ENCODE measurements around the gene PRX. TPM values are rescaled to one million over a fixed set of nuclear protein-coding genes. Genes with fewer than 3 reads are reported as not detected.

The PRX gene
- total and polyA plus RNA-seq, 5 donors, result 3.2 to 7.1 (median 4.9) TPM

- 85% methylated on average over 28 of the region's 28 CpGs for WGBS
- no peaks in the 10 kb centered on the region for H3K27me3 ChIP-seq (ENCODE audit: control insufficient read depth, insufficient read depth)
- H3K9me3 ChIP-seq (ENCODE audit: control insufficient read depth, low read length), result no peaks in the 10 kb centered on the region
- no peak overlapping the region for H3K27ac ChIP-seq (ENCODE audit: low read length)
- intact Hi-C loops (cut with DNase I), result no loop called here
- DNase-seq (peak in 1 of 3 donors; percentile 28), ATAC-seq (no peak)
- H3K4me3 ChIP-seq (ENCODE audit: low read length), result no peak overlapping the region
- H3K4me1 ChIP-seq (ENCODE audit: control insufficient read depth, insufficient read depth, low read length), result no peaks in the 10 kb centered on the region
These were observed 29.4 kb downstream of the PRX start for GRCh38 chr19:40383668-40384248.

GRCh38 chr19:40381321-40381720 is 31.9 kb downstream of the PRX start:
- intact Hi-C loops (cut with DNase I), result no loop called here
- H3K4me1 ChIP-seq (ENCODE audit: control insufficient read depth, insufficient read depth, low read length), result no peaks in the 10 kb centered on the region

GRCh38 chr19:40380199-40381037 is 32.8 kb downstream of the PRX start:
- no peaks in the 10 kb centered on the region for H3K4me1 ChIP-seq (ENCODE audit: control insufficient read depth, insufficient read depth, low read length)
- WGBS, result 85% methylated on average over 37 of the region's 37 CpGs
- no peak for ATAC-seq
- H3K9me3 ChIP-seq (ENCODE audit: control insufficient read depth, low read length), result no peaks in the 10 kb centered on the region
- intact Hi-C loops (cut with DNase I), result no loop called here
- no peak overlapping the region for H3K4me3 ChIP-seq (ENCODE audit: low read length)
- H3K27me3 ChIP-seq (ENCODE audit: control insufficient read depth, insufficient read depth), result no peaks in the 10 kb centered on the region
- no peak for DNase-seq
- H3K27ac ChIP-seq (ENCODE audit: low read length), result no peak overlapping the region

More at GRCh38 chr19:40381321-40381720, 31.9 kb downstream of the PRX start:
- no peak overlapping the region for H3K27ac ChIP-seq (ENCODE audit: low read length)
- WGBS, result 77% methylated on average over 3 of the region's 3 CpGs
- no peak overlapping the region for H3K4me3 ChIP-seq (ENCODE audit: low read length)
- H3K27me3 ChIP-seq (ENCODE audit: control insufficient read depth, insufficient read depth), result no peaks in the 10 kb centered on the region
- DNase-seq (no peak), ATAC-seq (no peak)
- H3K9me3 ChIP-seq (ENCODE audit: control insufficient read depth, low read length), result no peaks in the 10 kb centered on the region

GRCh38 chr19:40379446-40380198 is 33.6 kb downstream of the PRX start:
- DNase-seq (no peak), ATAC-seq (no peak)
- Histone ChIP-seq H3K4me1 (ENCODE audit: control insufficient read depth, insufficient read depth, low read length) (no peaks in the 10 kb centered on the region), H3K4me3 (ENCODE audit: low read length) (no peak overlapping the region), H3K27ac (ENCODE audit: low read length) (no peak overlapping the region), H3K27me3 (ENCODE audit: control insufficient read depth, insufficient read depth) (no peaks in the 10 kb centered on the region), H3K9me3 (ENCODE audit: control insufficient read depth, low read length) (no peaks in the 10 kb centered on the region)
- 82% methylated on average over 11 of the region's 11 CpGs for WGBS
- intact Hi-C loops (cut with DNase I), result no loop called here

- H3K27me3 ChIP-seq (ENCODE audit: control insufficient read depth, insufficient read depth), result no peaks in the 10 kb centered on the region
- intact Hi-C loops (cut with DNase I), result no loop called here
- H3K4me3 ChIP-seq (ENCODE audit: low read length), result no peak overlapping the region
- ATAC-seq (no peak), DNase-seq (no peak)
- no peaks in the 10 kb centered on the region for H3K9me3 ChIP-seq (ENCODE audit: control insufficient read depth, low read length)
- no peak overlapping the region for H3K27ac ChIP-seq (ENCODE audit: low read length)
- 88% methylated on average over 2 of the region's 2 CpGs for WGBS
- H3K4me1 ChIP-seq (ENCODE audit: control insufficient read depth, insufficient read depth, low read length), result no peaks in the 10 kb centered on the region
These were observed 34.7 kb downstream of the PRX start for GRCh38 chr19:40378509-40378908.

- ATAC-seq (no peak), DNase-seq (no peak)
- Histone ChIP-seq H3K27me3 (ENCODE audit: control insufficient read depth, insufficient read depth) (no peaks in the 10 kb centered on the region), H3K27ac (ENCODE audit: low read length) (no peak overlapping the region), H3K4me1 (ENCODE audit: control insufficient read depth, insufficient read depth, low read length) (no peaks in the 10 kb centered on the region), H3K4me3 (ENCODE audit: low read length) (no peak overlapping the region), H3K9me3 (ENCODE audit: control insufficient read depth, low read length) (no peaks in the 10 kb centered on the region)
- intact Hi-C loops (cut with DNase I), result no loop called here
- 91% methylated on average over 25 of the region's 25 CpGs for WGBS
These were observed 35.2 kb downstream of the PRX start for GRCh38 chr19:40377876-40378385.

- no peak overlapping the region for H3K27ac ChIP-seq (ENCODE audit: low read length)
- peak in 1 of 2 donors; percentile 7 for ATAC-seq
- DNase-seq, result no peak
- no peaks in the 10 kb centered on the region for H3K9me3 ChIP-seq (ENCODE audit: control insufficient read depth, low read length)
- no peaks in the 10 kb centered on the region for H3K4me1 ChIP-seq (ENCODE audit: control insufficient read depth, insufficient read depth, low read length)
- WGBS, result 89% methylated on average over 17 of the region's 17 CpGs
- no peak overlapping the region for H3K4me3 ChIP-seq (ENCODE audit: low read length)
- intact Hi-C loops (cut with DNase I), result no loop called here
- H3K27me3 ChIP-seq (ENCODE audit: control insufficient read depth, insufficient read depth), result no peaks in the 10 kb centered on the region
These were observed 36.8 kb downstream of the PRX start for GRCh38 chr19:40376286-40376862.

- Histone ChIP-seq H3K27me3 (ENCODE audit: control insufficient read depth, insufficient read depth) (no peaks in the 10 kb centered on the region), H3K9me3 (ENCODE audit: control insufficient read depth, low read length) (no peaks in the 10 kb centered on the region), H3K4me1 (ENCODE audit: control insufficient read depth, insufficient read depth, low read length) (no peaks in the 10 kb centered on the region), H3K4me3 (ENCODE audit: low read length) (no peak overlapping the region), H3K27ac (ENCODE audit: low read length) (no peak overlapping the region)
- 94% methylated on average over 7 of the region's 7 CpGs for WGBS
- no peak for DNase-seq
- ATAC-seq, result no peak
- intact Hi-C loops (cut with DNase I), result no loop called here
These were observed 39.1 kb downstream of the PRX start for GRCh38 chr19:40374084-40374483.

GRCh38 chr19:40371802-40372122 is 41.4 kb downstream of the PRX start:
- WGBS, result 93% methylated on average over 5 of the region's 5 CpGs
- no peak for DNase-seq
- Histone ChIP-seq H3K4me3 (ENCODE audit: low read length) (no peak overlapping the region), H3K4me1 (ENCODE audit: control insufficient read depth, insufficient read depth, low read length) (no peaks in the 10 kb centered on the region), H3K27ac (ENCODE audit: low read length) (no peak overlapping the region), H3K9me3 (ENCODE audit: control insufficient read depth, low read length) (no peaks in the 10 kb centered on the region), H3K27me3 (ENCODE audit: control insufficient read depth, insufficient read depth) (no peaks in the 10 kb centered on the region)
- no peak for ATAC-seq
- intact Hi-C loops (cut with DNase I), result no loop called here

- no peak for ATAC-seq
- H3K4me1 ChIP-seq (ENCODE audit: control insufficient read depth, insufficient read depth, low read length), result no peaks in the 10 kb centered on the region
- no peaks in the 10 kb centered on the region for H3K27me3 ChIP-seq (ENCODE audit: control insufficient read depth, insufficient read depth)
- no peak overlapping the region for H3K4me3 ChIP-seq (ENCODE audit: low read length)
- no peak overlapping the region for H3K27ac ChIP-seq (ENCODE audit: low read length)
- DNase-seq, result no peak
- WGBS, result 76% methylated on average over 7 of the region's 7 CpGs
- no peaks in the 10 kb centered on the region for H3K9me3 ChIP-seq (ENCODE audit: control insufficient read depth, low read length)
- intact Hi-C loops (cut with DNase I), result no loop called here
These were observed 42.0 kb downstream of the PRX start for GRCh38 chr19:40370997-40371801.
